Subcutaneous adipose tissue (tissue), 4 donors: ENCODE measurements around the gene PSAPL1. TPM values are rescaled to one million over a fixed set of nuclear protein-coding genes. Genes with fewer than 3 reads are reported as not detected.

Experiments
- total RNA-seq, 4 donors: library from RNA; depleted of rRNA; stranded (reverse); fragments of >200 nt; gene quantifications; one replicate each; pipeline ENCODE4 v1.1.0, GENCODE V29; 2016
- TF ChIP-seq, protein P1 (sequence below): fragments of 450-650 bp; IDR thresholded peaks from one replicate; pipeline ENCODE4 v1.5.1; 2016; ENCODE audit warnings: low read depth, mild to moderate bottlenecking, control low read depth, antibody characterized with exemption, moderate library complexity

The PSAPL1 gene
- total RNA-seq, 4 donors from 2014 or later, result not detected

- TF ChIP-seq, protein P1, sequence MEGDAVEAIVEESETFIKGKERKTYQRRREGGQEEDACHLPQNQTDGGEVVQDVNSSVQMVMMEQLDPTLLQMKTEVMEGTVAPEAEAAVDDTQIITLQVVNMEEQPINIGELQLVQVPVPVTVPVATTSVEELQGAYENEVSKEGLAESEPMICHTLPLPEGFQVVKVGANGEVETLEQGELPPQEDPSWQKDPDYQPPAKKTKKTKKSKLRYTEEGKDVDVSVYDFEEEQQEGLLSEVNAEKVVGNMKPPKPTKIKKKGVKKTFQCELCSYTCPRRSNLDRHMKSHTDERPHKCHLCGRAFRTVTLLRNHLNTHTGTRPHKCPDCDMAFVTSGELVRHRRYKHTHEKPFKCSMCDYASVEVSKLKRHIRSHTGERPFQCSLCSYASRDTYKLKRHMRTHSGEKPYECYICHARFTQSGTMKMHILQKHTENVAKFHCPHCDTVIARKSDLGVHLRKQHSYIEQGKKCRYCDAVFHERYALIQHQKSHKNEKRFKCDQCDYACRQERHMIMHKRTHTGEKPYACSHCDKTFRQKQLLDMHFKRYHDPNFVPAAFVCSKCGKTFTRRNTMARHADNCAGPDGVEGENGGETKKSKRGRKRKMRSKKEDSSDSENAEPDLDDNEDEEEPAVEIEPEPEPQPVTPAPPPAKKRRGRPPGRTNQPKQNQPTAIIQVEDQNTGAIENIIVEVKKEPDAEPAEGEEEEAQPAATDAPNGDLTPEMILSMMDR, result no peak
These were observed 14.6 kb downstream of the PSAPL1 start for GRCh38 chr4:7419961-7420660.

DNA sequence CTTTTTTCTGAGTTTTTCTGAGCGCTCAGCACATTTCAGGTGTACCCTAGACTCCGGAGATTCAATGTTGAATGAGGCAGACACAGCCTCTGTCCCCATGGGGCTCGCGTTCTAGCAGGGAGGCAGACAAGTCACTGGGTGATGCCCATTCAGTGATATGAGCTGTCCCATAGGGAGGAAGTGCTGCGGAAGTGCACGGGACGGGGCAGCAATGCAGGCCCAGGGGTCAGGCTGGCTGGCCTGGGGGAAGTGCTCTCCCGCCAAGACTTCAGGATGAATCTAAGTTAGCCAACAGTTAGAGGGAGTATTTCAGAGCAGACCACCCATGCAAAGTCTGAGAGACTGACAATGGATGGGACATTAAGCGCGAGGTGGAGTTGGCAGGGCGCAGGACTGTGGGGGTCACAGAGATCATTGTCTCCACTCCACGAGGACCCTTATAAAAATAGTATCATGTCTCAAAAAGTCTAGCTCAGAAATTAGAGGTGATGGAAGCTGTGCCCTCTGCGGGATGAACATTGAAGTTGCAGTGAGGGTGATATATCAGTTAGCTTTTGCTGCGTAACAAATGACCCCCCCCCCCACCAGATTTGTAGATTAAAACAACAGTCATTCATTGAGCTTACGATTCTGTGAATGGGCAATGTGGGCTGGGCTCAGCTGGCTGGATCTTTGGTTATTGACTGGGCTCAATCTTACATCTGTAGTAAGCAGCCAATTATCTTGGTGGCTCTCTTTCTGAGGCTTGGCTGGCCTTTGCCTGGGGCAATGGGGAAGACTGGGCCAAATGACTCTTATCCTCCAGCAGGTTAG is 16.4 kb downstream of the PSAPL1 start:
- TF ChIP-seq, protein P1, result no peak

DNA sequence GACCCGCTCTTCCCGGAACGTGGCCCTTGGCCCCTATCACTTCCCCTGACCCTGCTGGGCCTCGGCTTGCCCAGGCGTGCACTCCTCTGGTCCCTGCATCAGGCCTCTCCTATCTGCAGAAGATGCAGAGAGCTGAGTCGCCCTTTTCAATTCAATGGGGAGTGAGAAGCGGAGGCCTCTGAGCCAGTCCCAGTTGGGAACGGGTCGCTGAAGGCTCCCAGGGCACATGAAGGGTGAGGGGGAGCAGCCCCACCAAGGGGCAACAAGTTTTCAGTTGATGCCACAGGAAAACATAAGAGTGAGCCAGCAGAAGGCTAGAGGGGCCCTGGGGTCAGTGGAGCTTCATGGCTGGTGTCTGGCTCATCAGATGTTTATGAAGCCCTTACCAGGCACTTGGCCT is 17.1 kb downstream of the PSAPL1 start:
- TF ChIP-seq, protein P1, result no peak

- TF ChIP-seq, protein P1, result no peak
These were observed 17.8 kb downstream of the PSAPL1 start for GRCh38 chr4:7416745-7417432.

DNA sequence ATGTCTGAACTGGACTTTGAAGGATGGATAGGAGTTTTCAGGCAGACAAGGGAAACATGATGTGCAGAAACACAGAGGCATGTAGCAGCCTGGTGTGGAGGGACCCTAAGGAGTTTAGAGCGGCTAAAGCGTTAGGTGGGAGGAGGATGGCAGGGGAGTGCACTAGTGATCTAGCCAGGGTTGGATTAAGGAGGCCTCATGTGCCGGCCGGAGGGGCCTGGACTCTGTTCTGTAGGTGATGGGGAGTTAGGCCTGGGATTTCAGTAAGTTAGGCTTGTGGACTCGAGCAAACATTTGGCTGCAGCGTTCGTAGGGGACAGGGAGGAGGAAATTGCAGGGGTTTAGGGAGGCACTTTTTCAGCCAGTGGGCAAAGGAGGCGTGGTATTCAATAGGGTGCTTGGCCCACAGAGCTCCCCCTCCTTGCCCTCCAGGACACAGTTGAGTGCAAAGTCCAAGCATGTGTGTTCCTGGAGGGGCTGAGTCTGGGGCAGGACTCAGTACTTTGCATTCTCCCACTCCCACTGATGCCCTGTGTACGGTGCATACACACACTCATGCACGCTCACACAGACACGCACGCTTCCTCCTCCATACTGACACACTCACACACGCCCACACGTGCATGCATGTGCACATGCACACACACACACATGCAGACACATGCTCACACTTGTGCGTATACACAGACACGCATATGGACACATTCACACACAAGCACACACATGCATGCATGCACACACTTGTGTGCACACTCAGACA is 18.6 kb downstream of the PSAPL1 start:
- TF ChIP-seq, protein P1, result no peak

GRCh38 chr4:7414736-7415510 is 19.8 kb downstream of the PSAPL1 start:
- TF ChIP-seq, protein P1, result no peak
